ENCODE measurements around the gene SIDT2.

DNA sequence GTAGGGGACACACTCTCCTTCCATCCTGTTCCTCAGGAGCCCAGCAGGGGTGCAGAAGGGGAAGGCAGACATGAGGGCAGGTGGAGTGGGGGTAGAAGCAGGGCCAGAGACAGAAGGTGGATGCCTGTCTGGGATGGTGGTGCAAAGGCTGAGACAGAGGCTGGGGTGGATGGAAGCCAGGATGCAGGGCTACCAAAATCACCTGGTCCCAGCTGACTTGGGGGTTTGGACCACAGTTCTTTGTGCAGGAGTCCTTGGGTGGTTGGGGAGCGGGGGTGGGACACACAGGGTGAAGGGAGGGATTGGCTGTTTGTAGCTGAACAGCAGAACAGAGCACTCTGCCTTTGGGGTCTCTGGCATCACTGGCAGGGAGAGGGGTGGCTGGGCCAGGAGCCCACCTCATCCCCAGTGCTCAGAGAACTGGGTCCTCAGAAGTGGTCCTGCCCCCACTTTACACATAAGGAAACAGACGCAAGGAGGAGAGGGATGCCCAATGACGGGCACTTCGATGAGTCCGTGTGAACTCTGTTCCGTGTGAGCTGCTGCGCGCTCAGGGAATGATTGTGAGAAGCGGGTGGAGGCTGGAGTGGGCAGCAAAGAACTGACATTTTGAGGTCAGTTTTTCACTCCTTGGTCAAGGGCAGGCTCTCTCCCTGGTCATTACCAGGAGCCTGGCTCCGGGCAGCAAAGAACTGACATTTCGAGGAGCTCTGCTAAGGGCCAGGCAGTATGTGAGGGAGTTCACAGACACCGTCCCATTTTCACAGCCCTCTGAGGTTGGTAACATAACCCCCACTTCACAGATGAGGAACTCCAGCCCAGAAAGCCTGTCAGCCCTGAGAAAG is 22.5 kb downstream of the SIDT2 start:
- TF ChIP-seq, protein P1, sequence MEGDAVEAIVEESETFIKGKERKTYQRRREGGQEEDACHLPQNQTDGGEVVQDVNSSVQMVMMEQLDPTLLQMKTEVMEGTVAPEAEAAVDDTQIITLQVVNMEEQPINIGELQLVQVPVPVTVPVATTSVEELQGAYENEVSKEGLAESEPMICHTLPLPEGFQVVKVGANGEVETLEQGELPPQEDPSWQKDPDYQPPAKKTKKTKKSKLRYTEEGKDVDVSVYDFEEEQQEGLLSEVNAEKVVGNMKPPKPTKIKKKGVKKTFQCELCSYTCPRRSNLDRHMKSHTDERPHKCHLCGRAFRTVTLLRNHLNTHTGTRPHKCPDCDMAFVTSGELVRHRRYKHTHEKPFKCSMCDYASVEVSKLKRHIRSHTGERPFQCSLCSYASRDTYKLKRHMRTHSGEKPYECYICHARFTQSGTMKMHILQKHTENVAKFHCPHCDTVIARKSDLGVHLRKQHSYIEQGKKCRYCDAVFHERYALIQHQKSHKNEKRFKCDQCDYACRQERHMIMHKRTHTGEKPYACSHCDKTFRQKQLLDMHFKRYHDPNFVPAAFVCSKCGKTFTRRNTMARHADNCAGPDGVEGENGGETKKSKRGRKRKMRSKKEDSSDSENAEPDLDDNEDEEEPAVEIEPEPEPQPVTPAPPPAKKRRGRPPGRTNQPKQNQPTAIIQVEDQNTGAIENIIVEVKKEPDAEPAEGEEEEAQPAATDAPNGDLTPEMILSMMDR (conservative IDR thresholded peaks at IDR 0.05; ENCODE audit: low read length): no peak
- TF ChIP-seq EZH2phosphoT487 (IDR thresholded peaks at IDR 0.05; ENCODE audit: borderline replicate concordance, low read depth, low read length): no peak

All from OCI-LY7 (cell line).